ENCODE measurements around the gene GRB7.
"Not testable (repeated sequence)": the region's sequence is repeated elsewhere in the genome, so short reads cannot be mapped to it uniquely, and the experiment has no call there.

Gene GRB7

DNA sequence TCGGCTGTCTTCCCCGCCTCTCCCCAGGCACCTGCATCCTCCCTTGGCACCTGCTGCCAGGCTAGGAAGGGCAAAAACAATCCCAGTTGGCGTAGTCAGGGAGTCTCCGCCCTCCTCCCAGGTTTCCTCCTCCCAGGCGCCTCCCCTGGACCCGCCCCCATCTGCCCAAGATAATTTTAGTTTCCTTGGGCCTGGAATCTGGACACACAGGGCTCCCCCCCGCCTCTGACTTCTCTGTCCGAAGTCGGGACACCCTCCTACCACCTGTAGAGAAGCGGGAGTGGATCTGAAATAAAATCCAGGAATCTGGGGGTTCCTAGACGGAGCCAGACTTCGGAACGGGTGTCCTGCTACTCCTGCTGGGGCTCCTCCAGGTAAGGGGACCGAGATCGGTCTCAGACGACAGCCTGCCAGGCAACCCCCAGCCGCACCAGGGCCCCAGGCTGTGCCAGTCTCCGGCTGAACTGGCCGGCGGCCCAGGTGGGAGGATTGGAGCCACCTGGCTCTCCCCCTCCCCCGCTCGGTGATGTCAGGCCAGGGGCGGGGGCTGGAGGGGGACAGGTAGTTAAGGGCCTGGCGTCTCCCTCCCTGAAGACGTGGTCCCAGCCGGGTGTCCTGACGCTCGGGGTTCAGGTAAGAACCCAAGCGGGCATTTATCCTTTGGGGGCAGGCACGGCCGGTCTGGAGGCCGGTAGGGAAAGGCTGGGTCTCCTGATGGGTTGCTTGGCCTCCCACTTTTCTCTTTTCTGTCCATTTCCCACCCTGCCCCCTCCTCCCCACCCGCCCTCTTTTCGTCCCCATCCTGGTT lies at the start of gene GRB7:
GRB7 (plus strand) TSS at position 179 of the 808 bp plus-strand sequence. CDS start 4,364 bp downstream, outside the sequence.
- DNase-seq: no peak

GRCh38 chr17:39688475-39688835 lies 49.3 kb upstream of the GRB7 start:
- DNase-seq: no peak

DNA sequence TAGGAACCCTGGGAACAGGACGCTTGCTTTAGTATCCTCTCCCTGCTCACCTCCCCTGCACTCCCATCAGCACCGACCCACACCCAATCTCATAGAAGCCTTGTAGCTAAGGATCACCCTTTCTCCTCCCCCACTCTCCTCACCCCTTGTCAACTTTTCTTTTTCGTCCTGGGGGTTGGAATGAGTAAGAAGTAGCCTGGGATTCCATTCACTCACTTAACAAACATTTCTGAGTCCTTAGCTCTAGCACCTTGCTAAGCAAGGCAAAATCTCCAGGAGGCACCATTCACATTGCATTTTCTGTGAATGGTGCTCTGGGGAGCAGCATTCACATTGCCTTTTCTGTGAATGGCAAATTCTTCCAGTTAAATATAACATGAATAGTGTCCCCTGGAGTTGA lies 48.8 kb upstream of the GRB7 start:
- DNase-seq: no peak

- no peak for DNase-seq
These were observed 43.1 kb upstream of the GRB7 start for GRCh38 chr17:39694593-39694992.

DNA sequence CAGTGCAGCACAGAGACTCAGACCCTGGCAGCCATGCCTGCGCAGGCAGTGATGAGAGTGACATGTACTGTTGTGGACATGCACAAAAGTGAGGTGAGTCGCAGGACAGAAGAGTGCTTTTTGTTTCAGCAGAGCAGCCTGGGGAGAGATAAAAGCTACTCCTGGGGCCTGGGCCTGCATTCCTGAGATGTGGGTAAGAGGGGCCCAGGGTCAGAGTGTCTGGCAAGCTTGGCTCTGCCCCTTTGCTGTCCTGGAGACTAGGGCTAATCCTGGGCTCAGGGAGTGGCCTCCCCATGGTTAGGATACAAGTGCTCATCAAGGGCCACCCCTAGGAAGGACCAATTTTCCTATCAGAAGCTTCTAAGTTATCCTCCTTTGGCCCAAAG lies 42.7 kb upstream of the GRB7 start:
- no peak for DNase-seq

- no peak for DNase-seq
These were observed 41.0 kb upstream of the GRB7 start for GRCh38 chr17:39696731-39697130.

GRCh38 chr17:39697961-39698360 lies 39.8 kb upstream of the GRB7 start:
- no peak for DNase-seq

DNA sequence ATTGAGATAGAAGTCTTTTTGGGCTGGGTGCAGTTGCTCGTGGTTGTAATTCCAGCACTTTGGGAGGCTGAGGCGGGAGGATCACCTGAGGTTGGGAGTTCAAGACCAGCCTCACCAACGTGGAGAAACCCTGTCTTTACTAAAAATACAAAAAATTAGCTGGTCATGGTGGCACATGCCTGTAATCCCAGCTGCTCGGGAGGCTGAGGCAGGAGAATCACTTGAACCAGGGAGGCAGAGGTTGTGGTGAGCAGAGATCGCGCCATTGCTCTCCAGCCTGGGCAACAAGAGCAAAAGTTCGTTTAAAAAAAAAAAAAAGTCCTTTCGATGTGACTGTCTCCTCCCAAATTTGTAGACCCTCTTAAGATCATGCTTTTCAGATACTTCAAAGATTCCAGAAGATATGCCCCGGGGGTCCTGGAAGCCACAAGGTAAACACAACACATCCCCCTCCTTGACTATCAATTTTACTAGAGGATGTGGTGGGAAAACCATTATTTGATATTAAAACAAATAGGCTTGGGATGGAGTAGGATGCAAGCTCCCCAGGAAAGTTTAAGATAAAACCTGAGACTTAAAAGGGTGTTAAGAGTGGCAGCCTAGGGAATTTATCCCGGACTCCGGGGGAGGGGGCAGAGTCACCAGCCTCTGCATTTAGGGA lies 38.5 kb upstream of the GRB7 start:
- DNase-seq: not testable (repeated sequence)

- no peak for DNase-seq
These were observed 38.0 kb upstream of the GRB7 start, which contains the start of gene ERBB2 for GRCh38 chr17:39699818-39700147. TSS of gene ERBB2 (plus strand) at chr17:39700064. CDS start at chr17:39700239, 175 bp downstream.

DNA sequence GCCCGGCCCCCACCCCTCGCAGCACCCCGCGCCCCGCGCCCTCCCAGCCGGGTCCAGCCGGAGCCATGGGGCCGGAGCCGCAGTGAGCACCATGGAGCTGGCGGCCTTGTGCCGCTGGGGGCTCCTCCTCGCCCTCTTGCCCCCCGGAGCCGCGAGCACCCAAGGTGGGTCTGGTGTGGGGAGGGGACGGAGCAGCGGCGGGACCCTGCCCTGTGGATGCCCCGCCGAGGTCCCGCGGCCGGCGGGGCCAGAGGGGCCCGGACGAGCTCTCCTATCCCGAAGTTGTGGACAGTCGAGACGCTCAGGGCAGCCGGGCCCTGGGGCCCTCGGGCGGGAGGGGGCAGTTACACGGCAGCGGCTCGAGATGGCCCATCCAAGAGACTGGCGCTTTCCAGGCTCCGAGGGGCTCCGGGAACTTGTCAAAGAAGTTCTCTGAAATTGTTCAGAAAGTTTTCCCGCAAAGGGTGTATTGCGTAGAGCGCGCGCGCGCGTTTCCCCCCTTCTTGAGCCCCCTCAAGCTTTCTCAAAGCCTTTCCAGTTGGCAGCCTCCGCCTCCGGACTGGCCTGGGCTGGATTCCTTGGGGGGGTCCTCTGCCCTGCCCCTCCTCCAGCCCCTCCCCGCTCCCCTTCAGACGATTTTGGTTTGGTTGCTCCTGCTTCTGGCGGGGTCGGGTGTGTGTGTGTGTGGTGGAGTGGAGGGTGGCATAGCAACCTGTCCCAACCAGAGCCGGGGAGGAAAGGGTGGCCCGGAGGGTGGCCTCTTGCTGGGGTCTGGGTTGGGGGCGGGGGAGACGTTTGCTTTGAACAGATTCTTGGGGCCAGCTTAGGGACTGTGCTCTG lies 37.4 kb upstream of the GRB7 start:
- DNase-seq: no peak

DNA sequence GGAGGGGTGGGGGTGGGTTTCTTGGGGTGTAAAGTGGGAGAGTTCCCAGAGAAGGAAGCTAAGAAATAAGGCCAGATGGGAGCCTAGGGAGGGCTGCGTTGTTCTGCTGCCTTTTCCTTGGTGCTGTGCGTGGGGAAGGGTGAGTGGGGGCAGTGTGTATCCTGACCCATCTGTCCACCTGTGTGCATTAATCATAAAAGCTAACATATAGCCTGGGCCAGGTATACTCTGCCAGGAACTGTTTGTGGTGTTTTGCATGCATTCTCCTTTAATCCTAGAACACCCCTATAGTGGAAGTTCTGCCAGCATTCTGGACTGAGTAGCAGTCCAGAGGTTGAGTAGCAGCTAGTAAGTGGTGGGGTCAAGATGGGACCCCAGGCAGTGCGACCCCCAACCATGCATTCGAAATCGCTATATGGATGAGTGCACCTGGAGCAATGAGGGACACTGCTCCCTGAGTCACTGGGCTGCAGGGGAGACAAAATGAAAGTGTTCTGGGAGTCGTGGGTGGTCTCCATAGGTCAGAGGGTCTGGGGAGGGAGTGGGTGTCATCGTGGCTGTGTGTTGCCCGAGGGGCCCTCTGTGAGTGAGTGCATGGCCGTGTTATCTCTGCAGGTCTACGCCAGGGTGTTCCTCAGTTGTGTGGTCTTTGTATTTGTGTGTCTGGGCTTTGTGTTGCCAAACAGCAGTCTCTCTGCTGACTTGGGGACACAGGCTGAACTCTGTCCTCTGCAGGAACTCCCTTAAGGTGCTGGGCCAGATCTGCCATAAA lies 36.5 kb upstream of the GRB7 start:
- no peak for DNase-seq

GRCh38 chr17:39701784-39702422 lies 35.8 kb upstream of the GRB7 start:
- no peak for DNase-seq

DNA sequence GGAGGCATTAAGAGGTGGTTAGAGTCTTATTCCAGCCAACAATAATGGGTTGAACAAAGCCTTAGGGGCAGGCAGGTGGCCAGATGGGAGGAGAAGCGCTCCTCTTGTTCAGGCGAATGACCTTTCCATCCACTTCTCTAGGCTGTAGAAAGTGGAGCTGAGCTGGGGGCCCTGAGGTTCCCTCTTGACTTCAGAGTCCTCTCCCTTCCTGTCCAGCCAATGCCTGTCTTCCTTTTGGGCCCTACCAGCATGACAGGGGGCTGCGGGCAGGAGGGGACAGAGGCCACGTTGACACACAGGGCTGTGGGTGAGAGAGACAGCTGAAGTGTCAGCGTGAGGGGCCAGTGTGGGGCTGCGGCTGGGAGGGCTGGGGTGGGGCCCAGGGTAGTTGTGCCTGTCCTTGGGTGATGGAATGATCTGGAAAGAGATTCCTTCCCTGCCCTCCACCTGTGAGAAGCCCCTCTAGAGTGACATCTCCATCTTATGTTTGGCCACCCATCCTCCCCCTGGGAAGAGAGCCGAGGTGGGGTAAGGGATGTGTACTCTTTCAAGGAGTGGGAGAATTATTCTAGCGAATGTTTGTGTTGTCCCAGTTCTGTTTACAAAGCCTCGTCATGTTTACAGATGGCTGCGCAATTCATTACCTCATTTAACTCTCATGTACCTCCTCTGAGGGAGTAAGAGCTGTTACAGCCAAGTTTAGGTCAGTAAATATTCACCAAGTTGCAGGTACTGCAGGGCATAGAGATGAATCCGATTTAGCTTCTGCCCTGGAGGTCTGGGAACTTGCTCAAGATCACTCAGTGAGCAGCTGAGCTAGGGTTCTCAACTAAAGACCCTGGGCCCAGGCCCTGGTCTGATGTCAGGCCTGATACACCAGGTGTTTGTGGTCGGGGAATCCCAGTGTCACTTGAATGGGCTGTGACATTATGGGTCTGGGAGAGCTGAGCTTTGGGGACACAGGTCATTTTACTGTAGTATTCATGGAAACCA lies 34.5 kb upstream of the GRB7 start:
- no peak for DNase-seq

GRCh38 chr17:39703913-39704312 lies 33.8 kb upstream of the GRB7 start:
- DNase-seq: no peak

DNA sequence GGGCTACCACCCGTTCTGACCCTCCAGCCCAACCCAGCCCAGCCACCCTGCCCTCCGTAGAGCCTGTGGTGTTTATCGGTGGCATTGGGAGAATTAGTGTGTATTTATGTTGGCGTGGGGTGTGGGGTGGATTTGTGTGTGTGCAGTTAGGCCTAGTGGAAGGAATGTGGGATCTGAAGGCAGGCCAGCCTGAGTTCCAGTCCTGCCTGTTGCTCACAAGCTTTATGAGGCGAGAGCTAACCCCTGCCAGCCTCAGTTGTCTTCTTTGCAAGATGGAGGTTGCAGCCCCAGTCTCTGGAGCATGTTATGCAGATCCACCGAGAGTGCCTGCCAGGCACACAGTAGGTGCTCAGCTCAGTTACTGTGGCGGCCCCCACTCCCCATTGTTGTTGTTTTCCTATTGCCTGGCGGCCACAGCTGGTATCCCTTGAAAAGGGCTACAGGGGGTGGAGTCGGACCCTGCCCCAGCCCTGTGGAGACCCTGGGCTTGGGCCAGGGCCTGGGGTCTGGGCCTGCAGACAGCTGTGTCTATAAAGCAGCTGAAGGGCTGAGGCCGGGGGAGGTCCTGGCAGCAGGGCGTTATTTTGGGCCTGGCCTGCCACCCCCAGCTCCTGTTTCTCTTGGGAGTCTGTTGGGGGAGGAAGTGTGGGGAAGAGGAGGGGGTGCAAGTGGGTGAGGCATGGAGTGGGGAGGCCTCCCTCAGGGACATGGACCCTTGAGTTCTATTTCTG lies 32.8 kb upstream of the GRB7 start:
- no peak for DNase-seq

DNA sequence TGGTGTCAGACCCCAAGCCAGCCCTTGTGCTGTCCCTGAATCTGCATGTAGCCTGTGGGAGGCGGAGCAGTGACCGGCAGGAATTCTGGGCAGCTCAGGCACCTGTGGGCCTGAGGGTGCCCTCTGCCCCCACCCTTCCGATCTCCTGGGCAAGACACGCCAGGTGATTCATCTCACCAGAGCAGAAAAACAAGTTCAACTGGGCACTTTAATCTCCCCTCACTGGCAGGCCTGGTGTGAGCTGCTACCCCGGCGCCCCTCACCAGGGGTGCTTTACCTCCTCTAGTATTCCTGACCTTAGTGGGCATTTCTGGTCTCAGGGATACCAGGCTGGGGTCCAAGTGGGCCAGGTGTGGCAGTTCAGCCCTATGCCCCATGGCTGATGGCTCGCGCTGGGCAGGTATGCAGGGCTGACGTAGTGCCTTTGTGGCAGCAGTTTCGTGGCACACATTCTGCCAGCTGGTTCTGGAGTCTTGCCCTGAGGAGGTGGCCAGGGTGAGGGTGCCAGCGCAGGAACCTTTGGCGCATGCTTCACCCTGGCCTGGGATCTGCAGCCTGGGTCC lies 31.9 kb upstream of the GRB7 start:
- DNase-seq: no peak

GRCh38 chr17:39706383-39706782 lies 31.4 kb upstream of the GRB7 start:
- no peak for DNase-seq

- no peak for DNase-seq
These were observed 30.8 kb upstream of the GRB7 start for GRCh38 chr17:39706921-39707337.

DNA sequence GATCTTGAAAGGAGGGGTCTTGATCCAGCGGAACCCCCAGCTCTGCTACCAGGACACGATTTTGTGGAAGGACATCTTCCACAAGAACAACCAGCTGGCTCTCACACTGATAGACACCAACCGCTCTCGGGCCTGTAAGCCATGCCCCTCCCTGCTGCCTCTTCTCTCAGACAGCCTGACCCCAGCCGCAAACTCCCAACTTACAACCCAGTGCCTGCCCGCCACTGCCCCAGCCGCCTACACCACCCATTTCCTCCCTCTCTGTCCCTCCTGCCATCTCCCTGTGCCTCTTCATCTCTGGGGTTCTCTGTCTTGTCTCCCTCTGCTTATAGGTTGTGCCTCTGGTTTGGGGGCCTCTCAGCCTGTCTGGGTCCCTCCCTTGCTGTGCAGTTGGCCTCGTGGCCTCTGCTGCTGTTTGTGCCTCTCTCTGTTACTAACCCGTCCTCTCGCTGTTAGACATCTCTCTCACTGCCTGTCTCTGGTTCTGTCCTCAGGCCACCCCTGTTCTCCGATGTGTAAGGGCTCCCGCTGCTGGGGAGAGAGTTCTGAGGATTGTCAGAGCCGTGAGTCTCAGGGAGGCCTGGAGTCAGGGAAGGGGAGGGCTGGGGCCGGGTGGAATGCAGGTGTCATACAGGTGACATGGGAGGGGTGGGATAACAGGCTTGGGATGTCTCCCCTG lies 28.3 kb upstream of the GRB7 start:
- DNase-seq: no peak
